ENCODE data around the gene CHCHD6.

The CHCHD6 gene

GRCh38 chr3:126891141-126891540 is 187.1 kb downstream of the CHCHD6 start:
- Histone ChIP-seq H3K4me2 (ENCODE audit: low read depth, low read length, poor library complexity, severe bottlenecking) (no peak overlapping the region), H3K79me2 (ENCODE audit: insufficient read depth, low read length) (no peaks in the 10 kb centered on the region), H3F3A (ENCODE audit: insufficient read depth) (no peaks in the 10 kb centered on the region), H2AFZ (ENCODE audit: low read depth, low read length, severe bottlenecking) (no peak overlapping the region), H3K27ac (ENCODE audit: low read depth, low read length) (no peak overlapping the region), H3K9me3 (ENCODE audit: insufficient read depth, low read length) (no peaks in the 10 kb centered on the region), H3K27me3 (ENCODE audit: low read length) (no peaks in the 10 kb centered on the region), H3K36me3 (ENCODE audit: low read length) (no peaks in the 10 kb centered on the region), H4K20me1 (ENCODE audit: low read depth, low read length) (no peaks in the 10 kb centered on the region), H3K9me2 (replicated peaks; ENCODE audit: insufficient read depth, low read length) (no peaks in the 10 kb centered on the region), H3K9ac (ENCODE audit: low read length) (no peak overlapping the region), H3K4me3 (ENCODE audit: insufficient read depth, low read length, poor library complexity, severe bottlenecking) (no peak overlapping the region)
- TF ChIP-seq CTCF (IDR thresholded peaks at IDR 0.05; ENCODE audit: insufficient read depth, low read length, poor library complexity, severe bottlenecking), result no peak
- no peak for TF ChIP-seq EZH2phosphoT487 (conservative IDR thresholded peaks at IDR 0.05; ENCODE audit: low read length)

- Histone ChIP-seq H3K27me3 (ENCODE audit: low read length) (no peaks in the 10 kb centered on the region), H3K9me3 (ENCODE audit: insufficient read depth, low read length) (no peaks in the 10 kb centered on the region), H3K4me3 (ENCODE audit: insufficient read depth, low read length, poor library complexity, severe bottlenecking) (no peak overlapping the region), H3K4me2 (ENCODE audit: low read depth, low read length, poor library complexity, severe bottlenecking) (no peak overlapping the region), H3K9ac (ENCODE audit: low read length) (no peak overlapping the region), H3K36me3 (ENCODE audit: low read length) (no peaks in the 10 kb centered on the region), H3K27ac (ENCODE audit: low read depth, low read length) (no peak overlapping the region), H3F3A (ENCODE audit: insufficient read depth) (no peaks in the 10 kb centered on the region), H3K79me2 (ENCODE audit: insufficient read depth, low read length) (no peaks in the 10 kb centered on the region), H2AFZ (ENCODE audit: low read depth, low read length, severe bottlenecking) (no peak overlapping the region), H3K9me2 (replicated peaks; ENCODE audit: insufficient read depth, low read length) (no peaks in the 10 kb centered on the region), H4K20me1 (ENCODE audit: low read depth, low read length) (no peaks in the 10 kb centered on the region)
- TF ChIP-seq EZH2phosphoT487 (conservative IDR thresholded peaks at IDR 0.05; ENCODE audit: low read length) (no peak), CTCF (IDR thresholded peaks at IDR 0.05; ENCODE audit: insufficient read depth, low read length, poor library complexity, severe bottlenecking) (no peak)
Observed at GRCh38 chr3:126891791-126892190, 187.8 kb downstream of the CHCHD6 start.

GRCh38 chr3:126893651-126894050 is 189.6 kb downstream of the CHCHD6 start:
- H4K20me1 ChIP-seq (ENCODE audit: low read depth, low read length), result no peaks in the 10 kb centered on the region
- no peak overlapping the region for H2AFZ ChIP-seq (ENCODE audit: low read depth, low read length, severe bottlenecking)
- no peaks in the 10 kb centered on the region for H3K79me2 ChIP-seq (ENCODE audit: insufficient read depth, low read length)
- H3K9ac ChIP-seq (ENCODE audit: low read length), result no peak overlapping the region
- H3K4me2 ChIP-seq (ENCODE audit: low read depth, low read length, poor library complexity, severe bottlenecking), result no peak overlapping the region
- H3K36me3 ChIP-seq (ENCODE audit: low read length), result no peaks in the 10 kb centered on the region
- H3K9me2 ChIP-seq (replicated peaks; ENCODE audit: insufficient read depth, low read length), result no peaks in the 10 kb centered on the region
- no peaks in the 10 kb centered on the region for H3K27me3 ChIP-seq (ENCODE audit: low read length)
- no peaks in the 10 kb centered on the region for H3F3A ChIP-seq (ENCODE audit: insufficient read depth)
- H3K27ac ChIP-seq (ENCODE audit: low read depth, low read length), result no peak overlapping the region
- TF ChIP-seq CTCF (IDR thresholded peaks at IDR 0.05; ENCODE audit: insufficient read depth, low read length, poor library complexity, severe bottlenecking) (no peak), EZH2phosphoT487 (conservative IDR thresholded peaks at IDR 0.05; ENCODE audit: low read length) (no peak)
- no peaks in the 10 kb centered on the region for H3K9me3 ChIP-seq (ENCODE audit: insufficient read depth, low read length)
- no peak overlapping the region for H3K4me3 ChIP-seq (ENCODE audit: insufficient read depth, low read length, poor library complexity, severe bottlenecking)
